ENCODE results near the gene TMCO1. TPM values are rescaled to one million over a fixed set of nuclear protein-coding genes. Genes with fewer than 3 reads are reported as not detected.
"Not testable (repeated sequence)": the region's sequence is repeated elsewhere in the genome, so short reads cannot be mapped to it uniquely, and the experiment has no call there.

The TMCO1 gene
- total RNA-seq, 1 donor from 2014 or later, result 95.0 TPM

- no peak for DNase-seq (ENCODE audit: extremely low spot score, unreplicated experiment)
- Mint-ChIP-seq H3K27ac (no peak overlapping the region), H3K36me3 (no peaks in the 10 kb centered on the region), H3K4me1 (ENCODE audit: unreplicated experiment) (no peaks in the 10 kb centered on the region), H3K4me3 (no peak overlapping the region), H3K9me3 (peaks cover 5% of the 10 kb centered on the region), H3K27me3 (peaks cover 10% of the 10 kb centered on the region)
- no peak for TF ChIP-seq CTCF (conservative IDR thresholded peaks at IDR 0.05)
These were observed 55.9 kb downstream of the TMCO1 start for GRCh38 chr1:165712764-165713163.

- DNase-seq (ENCODE audit: extremely low spot score, unreplicated experiment), result no peak
- Mint-ChIP-seq H3K36me3 (no peaks in the 10 kb centered on the region), H3K4me3 (no peak overlapping the region), H3K27ac (no peak overlapping the region), H3K27me3 (peaks cover 23% of the 10 kb centered on the region), H3K9me3 (peaks cover 6% of the 10 kb centered on the region), H3K4me1 (ENCODE audit: unreplicated experiment) (peaks cover 4% of the 10 kb centered on the region)
- TF ChIP-seq CTCF (conservative IDR thresholded peaks at IDR 0.05), result no peak
These were observed 60.5 kb downstream of the TMCO1 start for GRCh38 chr1:165707984-165708706.

- H3K4me3 Mint-ChIP-seq, result no peak overlapping the region
- peaks cover 7% of the 10 kb centered on the region for H3K4me1 Mint-ChIP-seq (ENCODE audit: unreplicated experiment)
- no peak for TF ChIP-seq CTCF (conservative IDR thresholded peaks at IDR 0.05)
- no peak for DNase-seq (ENCODE audit: extremely low spot score, unreplicated experiment)
- H3K27me3 Mint-ChIP-seq, result peaks cover 23% of the 10 kb centered on the region
- no peaks in the 10 kb centered on the region for H3K36me3 Mint-ChIP-seq
- H3K27ac Mint-ChIP-seq, result no peak overlapping the region
- peaks cover 5% of the 10 kb centered on the region for H3K9me3 Mint-ChIP-seq
These were observed 65.0 kb downstream of the TMCO1 start for GRCh38 chr1:165703648-165704047.

GRCh38 chr1:165701922-165702321 is 66.7 kb downstream of the TMCO1 start:
- H3K4me1 Mint-ChIP-seq (ENCODE audit: unreplicated experiment); H3K27ac Mint-ChIP-seq; H3K9me3 Mint-ChIP-seq; H3K36me3 Mint-ChIP-seq; H3K4me3 Mint-ChIP-seq; DNase-seq (ENCODE audit: extremely low spot score, unreplicated experiment): not testable (repeated sequence)
- H3K27me3 Mint-ChIP-seq, result peaks cover 18% of the 10 kb centered on the region

GRCh38 chr1:165699577-165699976 is 69.1 kb downstream of the TMCO1 start:
- no peak for TF ChIP-seq CTCF (conservative IDR thresholded peaks at IDR 0.05)
- Mint-ChIP-seq H3K27me3 (peaks cover 9% of the 10 kb centered on the region), H3K36me3 (peaks cover 4% of the 10 kb centered on the region), H3K4me1 (ENCODE audit: unreplicated experiment) (peaks cover 15% of the 10 kb centered on the region), H3K9me3 (no peaks in the 10 kb centered on the region), H3K27ac (no peak overlapping the region), H3K4me3 (peak overlapping the region; percentile 69)
- no peak for DNase-seq (ENCODE audit: extremely low spot score, unreplicated experiment)

GRCh38 chr1:165698761-165699052 is 70.0 kb downstream of the TMCO1 start:
- Mint-ChIP-seq H3K4me1 (ENCODE audit: unreplicated experiment) (peaks cover 15% of the 10 kb centered on the region), H3K4me3 (peak overlapping the region; percentile 98), H3K27ac (peak overlapping the region; percentile 92), H3K27me3 (peaks cover 9% of the 10 kb centered on the region), H3K9me3 (no peaks in the 10 kb centered on the region), H3K36me3 (peaks cover 6% of the 10 kb centered on the region)
- DNase-seq (ENCODE audit: extremely low spot score, unreplicated experiment), result no peak
- TF ChIP-seq CTCF (conservative IDR thresholded peaks at IDR 0.05), result no peak

Measured in type B pancreatic cell (in vitro differentiated cells).